Neural cell (in vitro differentiated cells): Measurements from ENCODE around the gene ZNF799. TPM values are rescaled to one million over a fixed set of nuclear protein-coding genes. Genes with fewer than 3 reads are reported as not detected.
"Not testable (repeated sequence)": the region's sequence is repeated elsewhere in the genome, so short reads cannot be mapped to it uniquely, and the experiment has no call there.

Experiments used
- H2AFZ ChIP-seq: fragments of 200-600, 300-800 bp; sonication (generic), shearing (Covaris generic); 2 replicates; pipeline ENCODE4 v1.6.0; 2014; ENCODE audit warnings: low read depth, mild to moderate bottlenecking, antibody characterized with exemption, low read length, moderate library complexity
- H3F3A ChIP-seq: fragments of 200-600 bp; shearing (Covaris generic); 2 replicates; pipeline ENCODE4 v1.6.1; 2016; ENCODE audit warnings: mild to moderate bottlenecking, moderate library complexity, mixed read lengths, antibody characterized with exemption, low read length; ENCODE audit not compliant: insufficient read depth, poor library complexity, severe bottlenecking
- H3K27ac ChIP-seq: fragments of 200-600, 300-800 bp; sonication (generic), shearing (Covaris generic); 2 replicates; pipeline ENCODE4 v1.5.1; 2014; ENCODE audit warnings: mild to moderate bottlenecking, low read length, moderate library complexity
- H3K27me3 ChIP-seq: fragments of 300-800, 200-600 bp; sonication (generic), shearing (Covaris generic); 2 replicates; pipeline ENCODE4 v1.6.0; 2014; ENCODE audit warnings: mild to moderate bottlenecking, low read depth, low read length, moderate library complexity; ENCODE audit not compliant: insufficient read depth
- H3K36me3 ChIP-seq: fragments of 300-800, 200-600 bp; sonication (generic), shearing (Covaris generic); 2 replicates; pipeline ENCODE4 v1.5.1; 2014; ENCODE audit warnings: mild to moderate bottlenecking, antibody characterized with exemption, low read length, moderate library complexity; ENCODE audit not compliant: insufficient read depth
- H3K4me2 ChIP-seq: fragments of 300-800, 200-600 bp; sonication (generic), shearing (Covaris generic); 2 replicates; pipeline ENCODE4 v1.6.0; 2014; ENCODE audit warnings: mild to moderate bottlenecking, low read length
- H3K4me3 ChIP-seq: fragments of 300-800, 200-600 bp; sonication (generic), shearing (Covaris generic); 2 replicates; pipeline ENCODE4 v1.5.1; 2014; ENCODE audit warnings: mild to moderate bottlenecking, low read length, moderate library complexity
- H3K79me2 ChIP-seq: fragments of 200-600 bp; shearing (Covaris generic); replicated peaks from 2 replicates; pipeline ENCODE4 v1.6.0; 2014; ENCODE audit warnings: mild to moderate bottlenecking, low read length, moderate library complexity; ENCODE audit not compliant: insufficient read depth
- H3K9ac ChIP-seq: fragments of 300-800, 200-600 bp; sonication (generic), shearing (Covaris generic); 2 replicates; pipeline ENCODE4 v1.6.1; 2016; ENCODE audit warnings: mild to moderate bottlenecking, low read length, mixed read lengths
- H3K9me2 ChIP-seq: fragments of 200-600 bp; shearing (Covaris generic); 2 replicates; pipeline ENCODE4 v1.6.1; 2016; ENCODE audit warnings: mild to moderate bottlenecking, low read length, mixed read lengths; ENCODE audit not compliant: insufficient read depth
- H3K9me3 ChIP-seq: fragments of 200-600, 300-800 bp; sonication (generic), shearing (Covaris generic); 2 replicates; pipeline ENCODE4 v1.6.1; 2016; ENCODE audit warnings: mild to moderate bottlenecking, mixed run types, low read length, moderate library complexity, mixed read lengths
- H4K20me1 ChIP-seq: fragments of 200-600 bp; shearing (Covaris generic); 2 replicates; pipeline ENCODE4 v1.6.1; 2016; ENCODE audit warnings: mild to moderate bottlenecking, mixed run types; ENCODE audit not compliant: insufficient read depth
- EZH2 ChIP-seq: fragments of 200-600, 300-800 bp; shearing (Covaris generic), sonication (generic); IDR thresholded peaks from 2 replicates; pipeline ENCODE4 v1.6.1; 2014; ENCODE audit warnings: antibody characterized with exemption, low read length, borderline replicate concordance, mild to moderate bottlenecking; ENCODE audit not compliant: insufficient read depth, poor library complexity, severe bottlenecking
- MXI1 ChIP-seq: fragments of 450-650 bp; conservative IDR thresholded peaks from 2 replicates; pipeline ENCODE4 v1.6.1; 2014; ENCODE audit warnings: antibody characterized with exemption, mild to moderate bottlenecking; ENCODE audit not compliant: poor library complexity, severe bottlenecking
- RAD21 ChIP-seq: fragments of 450-650 bp; conservative IDR thresholded peaks from 2 replicates; pipeline ENCODE4 v1.6.1; 2014; ENCODE audit warnings: antibody characterized with exemption, mild to moderate bottlenecking, moderate library complexity
- REST ChIP-seq: IDR thresholded peaks from 2 replicates; pipeline ENCODE4 v1.6.1; 2012; ENCODE audit warnings: borderline replicate concordance
- SMC3 ChIP-seq: fragments of 450-650 bp; conservative IDR thresholded peaks from 2 replicates; pipeline ENCODE4 v1.6.1; 2014; ENCODE audit warnings: antibody characterized with exemption, mild to moderate bottlenecking, moderate library complexity; ENCODE audit not compliant: poor library complexity
- TAF1 ChIP-seq: IDR thresholded peaks from 2 replicates; pipeline ENCODE4 v1.6.1; 2012; ENCODE audit warnings: low read depth
- polyA plus RNA-seq: library from polyadenylated mRNA; depleted of rRNA; stranded (reverse); fragments of >200 nt; gene quantifications from 2 replicates; pipeline ENCODE4 v1.2.3, GENCODE V29; 2014
- TF ChIP-seq, protein P1 (sequence below): fragments of 450-650 bp; IDR thresholded peaks from 2 replicates; pipeline ENCODE4 v1.5.1; 2014; ENCODE audit warnings: antibody characterized with exemption, mild to moderate bottlenecking, moderate library complexity; ENCODE audit not compliant: poor library complexity, severe bottlenecking

The ZNF799 gene
- polyA plus RNA-seq, 1 donor from 2014 or later, result 6.9 TPM

- no peaks in the 10 kb centered on the region for H3F3A ChIP-seq
- H3K9me3 ChIP-seq, result peaks cover 4% of the 10 kb centered on the region
- H3K27ac ChIP-seq, result no peak overlapping the region
- no peaks in the 10 kb centered on the region for H4K20me1 ChIP-seq
- no peaks in the 10 kb centered on the region for H3K36me3 ChIP-seq
- no peaks in the 10 kb centered on the region for H3K27me3 ChIP-seq
- no peak overlapping the region for H2AFZ ChIP-seq
- no peak overlapping the region for H3K4me3 ChIP-seq
- H3K79me2 ChIP-seq, result no peaks in the 10 kb centered on the region
- no peaks in the 10 kb centered on the region for H3K9me2 ChIP-seq
- TF ChIP-seq, protein P1, sequence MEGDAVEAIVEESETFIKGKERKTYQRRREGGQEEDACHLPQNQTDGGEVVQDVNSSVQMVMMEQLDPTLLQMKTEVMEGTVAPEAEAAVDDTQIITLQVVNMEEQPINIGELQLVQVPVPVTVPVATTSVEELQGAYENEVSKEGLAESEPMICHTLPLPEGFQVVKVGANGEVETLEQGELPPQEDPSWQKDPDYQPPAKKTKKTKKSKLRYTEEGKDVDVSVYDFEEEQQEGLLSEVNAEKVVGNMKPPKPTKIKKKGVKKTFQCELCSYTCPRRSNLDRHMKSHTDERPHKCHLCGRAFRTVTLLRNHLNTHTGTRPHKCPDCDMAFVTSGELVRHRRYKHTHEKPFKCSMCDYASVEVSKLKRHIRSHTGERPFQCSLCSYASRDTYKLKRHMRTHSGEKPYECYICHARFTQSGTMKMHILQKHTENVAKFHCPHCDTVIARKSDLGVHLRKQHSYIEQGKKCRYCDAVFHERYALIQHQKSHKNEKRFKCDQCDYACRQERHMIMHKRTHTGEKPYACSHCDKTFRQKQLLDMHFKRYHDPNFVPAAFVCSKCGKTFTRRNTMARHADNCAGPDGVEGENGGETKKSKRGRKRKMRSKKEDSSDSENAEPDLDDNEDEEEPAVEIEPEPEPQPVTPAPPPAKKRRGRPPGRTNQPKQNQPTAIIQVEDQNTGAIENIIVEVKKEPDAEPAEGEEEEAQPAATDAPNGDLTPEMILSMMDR, result no peak
- TF ChIP-seq RAD21, result no peak
- TF ChIP-seq REST, result no peak
- TF ChIP-seq SMC3, result no peak
- TF ChIP-seq TAF1, result no peak
- no peak for TF ChIP-seq MXI1
- TF ChIP-seq EZH2, result no peak
- H3K9ac ChIP-seq, result no peak overlapping the region
- no peak overlapping the region for H3K4me2 ChIP-seq
Observed at GRCh38 chr19:12411893-12412292, 10.8 kb upstream of the ZNF799 start.

- Histone ChIP-seq H3K4me3 (peak overlapping the region; percentile 71), H3K9ac (peak overlapping the region; percentile 50), H3K4me2 (peak overlapping the region; percentile 76)
- H3K27me3 ChIP-seq, H3K36me3 ChIP-seq, H3K9me2 ChIP-seq, H3K79me2 ChIP-seq, H3K9me3 ChIP-seq, H3K27ac ChIP-seq, H3F3A ChIP-seq, H2AFZ ChIP-seq, H4K20me1 ChIP-seq: not testable (repeated sequence)
Observed at GRCh38 chr19:12399901-12400632, 1.0 kb downstream of the ZNF799 start.

DNA sequence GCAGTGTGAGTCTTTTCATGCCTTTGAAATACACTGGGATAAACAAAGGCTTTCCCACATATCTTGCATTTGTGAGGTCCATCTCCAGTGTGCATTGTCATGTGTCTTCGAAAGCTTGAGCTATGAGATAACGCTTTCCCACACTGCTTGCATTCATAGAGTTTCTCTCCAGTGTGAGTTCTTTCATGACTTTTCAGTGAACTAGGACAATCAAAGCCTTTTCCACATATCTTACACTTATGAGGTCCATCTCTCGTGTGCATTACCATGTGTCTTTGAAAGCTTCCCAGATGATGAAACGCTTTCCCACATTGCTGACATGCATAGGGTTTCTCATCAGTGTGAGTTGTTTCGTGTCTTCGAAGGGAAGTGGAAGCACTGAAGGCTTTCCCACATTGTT is 9.9 kb downstream of the ZNF799 start:
- not testable (repeated sequence) for H3K9ac ChIP-seq, H3K9me3 ChIP-seq, H3K36me3 ChIP-seq, H3F3A ChIP-seq, H3K27me3 ChIP-seq, H4K20me1 ChIP-seq, H3K4me3 ChIP-seq, H3K79me2 ChIP-seq, H2AFZ ChIP-seq, H3K9me2 ChIP-seq, H3K27ac ChIP-seq, H3K4me2 ChIP-seq

DNA sequence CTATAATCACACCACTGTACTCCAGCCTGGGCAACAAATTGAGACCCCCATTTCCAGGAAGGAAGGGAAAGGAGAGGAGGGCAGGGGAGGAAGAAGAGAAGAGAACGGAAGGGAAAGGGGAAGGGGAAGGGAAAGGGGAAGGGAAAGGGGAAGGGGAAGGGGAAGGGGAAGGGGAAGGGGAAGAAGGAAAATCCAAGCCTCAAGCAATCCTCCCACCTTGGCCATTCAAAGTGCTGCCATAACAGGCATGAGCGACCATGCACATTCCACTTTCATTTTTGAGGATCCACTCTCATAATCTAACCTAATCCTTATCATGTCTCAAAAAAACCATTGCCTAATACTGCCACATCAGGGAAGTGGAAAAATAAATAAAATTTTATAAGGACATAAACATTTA is 14.7 kb downstream of the ZNF799 start:
- H3K4me3 ChIP-seq, H4K20me1 ChIP-seq, H3K9me2 ChIP-seq, H3K79me2 ChIP-seq, H3K27ac ChIP-seq, H3K4me2 ChIP-seq, H3K9me3 ChIP-seq, H3K36me3 ChIP-seq, H2AFZ ChIP-seq, H3F3A ChIP-seq, H3K9ac ChIP-seq, H3K27me3 ChIP-seq: not testable (repeated sequence)
